GM19328 (cell line): Measurements from ENCODE around the gene ACLY.

Source experiments
- ATAC-seq: cut with Tn5 transposase; IDR thresholded peaks from one replicate; pipeline ENCODE4 v1.9.1; 2021; ENCODE audit warnings: mild to moderate bottlenecking, moderate library complexity; ENCODE audit not compliant: unreplicated experiment

ACLY gene

GRCh38 chr17:41918314-41919164 is at the start of gene ACLY:
TSS of gene ACLY (minus strand) at chr17:41918951. CDS start at chr17:41913873, 5,078 bp downstream.
- peak; percentile 94 for ATAC-seq

GRCh38 chr17:41967921-41968578 is 49.3 kb upstream of the ACLY start:
- ATAC-seq = no peak

- ATAC-seq = no peak
Observed at GRCh38 chr17:41967141-41967920, 48.6 kb upstream of the ACLY start.

DNA sequence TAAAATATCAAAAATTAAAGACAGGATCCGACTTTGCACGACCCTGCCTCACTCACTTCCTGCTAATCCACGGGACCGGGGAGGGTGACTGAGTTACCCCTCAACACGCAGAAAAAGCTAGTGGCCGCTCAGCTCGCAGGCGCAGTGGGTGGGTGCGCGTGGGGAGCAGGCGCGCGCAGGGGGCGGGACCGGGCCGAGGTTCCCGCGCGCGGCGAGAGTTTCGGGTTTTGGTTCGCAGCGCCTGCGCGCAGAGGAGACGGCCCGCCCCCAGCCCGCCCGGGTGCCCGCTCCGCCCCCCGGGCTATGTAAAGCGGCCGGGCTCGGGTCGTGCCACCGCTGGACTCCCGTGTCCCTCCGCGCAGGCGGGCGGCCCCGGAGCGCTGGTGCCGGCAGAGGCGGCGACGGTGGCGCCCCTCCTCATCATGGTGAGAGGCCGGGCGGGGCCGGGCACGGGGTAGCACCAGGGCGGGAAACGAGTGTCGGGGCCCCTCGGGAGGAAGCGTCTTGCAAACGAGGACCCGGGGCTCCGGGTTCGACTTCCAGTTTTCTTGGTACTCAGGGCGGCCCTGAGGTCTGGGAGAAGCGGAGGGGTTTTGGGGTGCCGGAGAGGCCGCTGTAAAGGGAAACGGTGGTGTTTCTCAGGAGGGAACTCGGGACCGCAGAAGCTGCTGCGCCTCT is 47.9 kb upstream of the ACLY start, which contains the start of gene CNP:
Gene CNP, plus strand, starts transcription at position 333 of the 678 bp plus-strand sequence. Its CDS starts 90 bp downstream, at position 423.
- peak; percentile 73 for ATAC-seq

- no peak for ATAC-seq
Observed at GRCh38 chr17:41965694-41966462, 47.1 kb upstream of the ACLY start.

GRCh38 chr17:41962768-41963434 is 44.1 kb upstream of the ACLY start:
- no peak for ATAC-seq

DNA sequence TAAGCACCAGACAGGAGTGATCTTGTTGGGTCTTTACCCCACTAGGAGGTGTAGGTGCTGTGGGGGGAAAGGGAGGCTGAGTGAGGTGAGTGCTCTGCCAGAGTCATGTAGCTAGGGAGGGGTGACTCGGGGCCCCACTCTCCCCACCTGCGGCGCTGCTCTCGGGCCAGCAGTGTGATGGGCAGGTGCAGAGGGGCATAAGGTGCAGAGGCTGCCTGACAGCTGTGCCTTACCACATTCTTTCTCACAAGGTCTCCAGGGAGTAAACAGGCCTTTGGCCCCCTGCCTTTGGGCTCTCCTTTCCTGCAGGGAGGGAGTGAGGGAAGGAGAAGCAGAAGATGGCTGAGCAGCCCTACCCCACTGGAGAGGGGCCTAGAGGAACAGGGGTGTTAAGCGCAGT is 43.4 kb upstream of the ACLY start:
- ATAC-seq = no peak

DNA sequence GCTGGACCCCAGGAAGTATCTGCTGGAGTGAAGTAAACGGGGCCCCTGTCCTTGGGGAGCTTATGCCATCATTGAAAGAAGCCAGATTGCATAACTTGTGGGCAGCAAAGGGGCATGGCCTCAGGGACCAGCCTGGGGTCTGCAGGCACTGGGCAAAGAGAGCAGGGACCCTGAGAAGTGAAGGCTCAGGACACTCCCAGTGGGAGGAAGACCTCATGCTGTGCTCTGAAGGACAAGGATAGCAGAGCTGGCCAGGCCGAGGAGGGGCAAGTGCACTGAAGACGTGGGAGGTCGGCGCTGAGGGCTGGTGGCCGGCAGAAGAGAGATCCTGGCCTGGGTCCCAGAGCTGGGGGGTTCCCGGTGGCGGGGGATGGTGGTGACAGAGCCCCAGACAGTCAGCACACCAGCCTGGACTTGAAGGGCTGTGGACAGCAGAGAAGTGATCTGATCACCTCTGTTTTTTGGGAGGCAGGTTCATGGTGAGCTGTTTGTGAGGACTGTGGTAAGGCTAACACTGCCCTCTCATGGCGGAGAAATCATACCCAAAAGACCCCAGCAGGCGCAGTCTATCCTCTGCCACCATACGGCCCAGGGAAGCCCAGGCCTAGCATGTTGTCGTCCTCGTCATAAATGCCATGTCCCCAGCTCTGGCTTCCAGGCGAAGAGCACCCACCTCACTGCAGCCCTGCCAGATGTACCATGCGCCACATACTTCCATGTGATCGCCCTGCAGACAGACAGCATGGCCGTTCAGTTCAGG is 40.8 kb upstream of the ACLY start:
- no peak for ATAC-seq

GRCh38 chr17:41959030-41959335 is 40.2 kb upstream of the ACLY start:
- ATAC-seq = no peak

DNA sequence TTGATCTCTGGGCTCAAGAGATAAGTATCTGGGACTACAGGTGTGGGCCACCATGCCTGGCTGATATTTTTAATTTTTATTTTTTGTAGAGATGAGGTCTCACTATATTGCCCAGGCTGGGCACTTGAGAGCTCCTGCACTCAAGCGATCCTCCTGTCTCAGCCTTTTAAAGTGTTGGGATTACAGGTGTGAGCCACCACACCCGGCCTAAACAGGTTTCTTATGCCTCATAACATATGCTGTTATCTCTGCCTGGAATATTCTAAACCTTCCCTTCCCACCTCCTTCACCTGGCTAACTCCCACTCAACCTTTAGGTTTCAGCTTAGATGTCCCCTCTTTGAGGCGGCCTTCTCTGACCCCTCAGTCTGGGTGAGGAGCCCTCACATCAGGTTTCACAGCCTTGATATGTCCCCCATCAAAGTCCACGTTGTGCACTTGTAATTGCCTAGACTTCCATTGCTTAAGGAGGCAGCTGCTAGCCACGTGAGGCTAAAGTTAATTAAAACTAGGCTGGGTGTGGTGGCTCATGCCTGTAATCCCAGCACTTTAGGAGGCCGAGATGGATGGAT is 39.2 kb upstream of the ACLY start:
- ATAC-seq = no peak

GRCh38 chr17:41957031-41957868 is 38.5 kb upstream of the ACLY start:
- ATAC-seq = no peak

DNA sequence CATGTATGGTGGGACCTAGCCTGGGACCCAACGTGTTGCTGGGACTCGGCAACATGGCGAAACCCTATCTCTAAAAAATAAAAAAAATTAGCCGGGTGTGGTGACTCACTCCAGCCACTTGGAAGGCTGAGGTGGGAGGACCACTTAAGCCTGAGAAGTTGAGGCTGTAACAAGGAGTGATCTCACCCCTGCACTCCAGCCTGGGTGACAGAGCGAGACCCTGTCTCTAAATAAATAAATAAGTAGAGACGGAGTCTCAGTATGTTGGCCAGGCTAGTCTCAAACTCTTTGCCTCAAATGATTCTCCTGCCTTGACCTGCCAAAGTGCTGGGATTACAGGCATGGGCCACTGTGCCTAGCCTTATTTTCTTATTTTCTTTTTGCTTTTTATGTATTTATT is 37.8 kb upstream of the ACLY start:
- no peak for ATAC-seq

DNA sequence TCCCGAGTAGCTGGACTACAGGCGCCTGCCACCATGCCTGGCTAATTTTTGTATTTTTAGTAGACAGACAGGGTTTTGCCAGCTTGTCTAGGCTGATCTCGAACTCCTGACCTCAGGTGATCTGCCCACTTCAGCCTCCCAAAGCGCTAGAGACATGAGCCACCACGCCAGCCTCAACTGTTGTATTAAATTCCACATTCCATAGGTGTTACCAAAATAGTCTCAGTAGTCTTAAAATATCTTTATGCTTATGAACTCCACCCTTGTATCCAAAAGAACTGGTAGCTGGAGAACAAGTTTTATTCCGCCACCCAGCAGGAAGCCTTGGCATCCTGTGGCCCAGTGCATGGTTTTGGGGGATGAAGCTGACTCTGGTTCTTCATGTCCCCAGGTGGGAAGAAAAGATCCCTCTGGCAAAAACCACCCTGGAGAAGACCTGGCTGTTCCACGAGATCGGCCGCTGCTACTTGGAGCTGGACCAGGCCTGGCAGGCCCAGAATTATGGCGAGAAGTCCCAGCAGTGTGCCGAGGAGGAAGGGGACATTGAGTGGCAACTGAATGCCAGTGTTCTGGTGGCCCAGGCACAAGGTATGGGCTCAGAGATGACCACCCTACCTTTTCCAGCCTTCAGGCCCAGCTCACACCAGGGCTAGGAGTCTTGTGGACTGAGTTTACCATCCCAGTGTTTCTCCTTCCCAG is 30.2 kb upstream of the ACLY start:
- ATAC-seq = no peak

GRCh38 chr17:41944943-41945342 is 26.2 kb upstream of the ACLY start:
- ATAC-seq = no peak

GRCh38 chr17:41943492-41943891 is 24.7 kb upstream of the ACLY start:
- no peak for ATAC-seq

DNA sequence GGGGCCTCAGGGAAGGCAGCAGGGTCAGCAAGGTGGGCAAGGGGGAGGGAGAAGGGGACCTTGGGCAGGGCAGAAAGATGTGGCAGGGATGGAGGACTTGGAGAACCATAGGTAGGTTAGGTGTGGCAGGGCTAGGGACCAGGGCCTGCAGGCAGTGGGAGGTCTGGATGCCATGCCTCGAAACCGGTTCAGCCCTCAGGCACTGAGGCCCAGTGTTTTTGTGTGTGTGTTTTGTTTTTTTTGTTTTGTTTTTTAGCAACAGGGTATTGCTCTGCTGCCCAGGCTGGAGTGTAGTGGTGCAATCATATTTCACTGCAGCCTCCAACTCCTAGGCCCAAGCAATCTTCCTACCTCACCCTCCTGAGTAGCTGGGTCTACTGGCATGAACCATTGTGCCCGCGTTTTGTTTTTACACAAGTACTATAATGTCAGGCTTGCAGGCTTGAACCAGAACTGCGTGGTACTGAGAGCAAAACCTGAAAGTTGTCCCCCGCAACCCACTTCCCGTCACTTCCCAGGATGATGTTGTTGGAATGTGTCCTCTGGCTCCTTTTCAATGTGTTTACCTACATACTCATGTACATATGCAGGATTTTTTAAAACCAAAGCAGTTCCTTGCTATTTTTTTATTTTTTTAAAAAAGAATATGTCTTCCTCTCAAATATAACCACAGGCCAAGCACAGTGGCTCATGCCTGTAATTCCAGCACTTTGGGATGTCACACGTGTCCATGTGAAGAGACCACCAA is 24.0 kb upstream of the ACLY start:
- no peak for ATAC-seq
